ENCODE measurements around the gene PPP1R36.
A peak's percentile ranks its signal among the peaks of the same experiment; 100 is the strongest.
"Not testable (repeated sequence)": the region's sequence is repeated elsewhere in the genome, so short reads cannot be mapped to it uniquely, and the experiment has no call there.

The PPP1R36 gene

GRCh38 chr14:64612971-64613666 is 63.4 kb downstream of the PPP1R36 start:
- Histone ChIP-seq H3K4me2 (ENCODE audit: low read depth, low read length, poor library complexity, severe bottlenecking) (no peak overlapping the region), H2AFZ (ENCODE audit: low read length) (no peak overlapping the region; the same call in 1 of the 2 replicates), H3K9ac (ENCODE audit: low read depth, low read length, poor library complexity, severe bottlenecking) (no peak overlapping the region), H3K4me1 (ENCODE audit: insufficient read depth, low read length, poor library complexity, severe bottlenecking) (no peaks in the 10 kb centered on the region), H3K79me2 (ENCODE audit: insufficient read depth, low read length) (no peaks in the 10 kb centered on the region), H3K9me3 (ENCODE audit: insufficient read depth, low read depth, low read length) (no peaks in the 10 kb centered on the region), H4K20me1 (ENCODE audit: insufficient read depth, low read length, poor library complexity, severe bottlenecking) (no peaks in the 10 kb centered on the region), H3K27me3 (ENCODE audit: insufficient read depth, low read length, poor library complexity, severe bottlenecking) (no peaks in the 10 kb centered on the region), H3K36me3 (ENCODE audit: insufficient read depth, low read length) (no peaks in the 10 kb centered on the region), H3F3A (ENCODE audit: low read depth) (no peaks in the 10 kb centered on the region; the same call in 1 of the 2 replicates), H3K4me3 (ENCODE audit: low read length, poor library complexity, severe bottlenecking) (no peak overlapping the region), H3K9me2 (replicated peaks; ENCODE audit: low read depth, low read length) (no peaks in the 10 kb centered on the region)
- no peak for TF ChIP-seq CTCF (conservative IDR thresholded peaks at IDR 0.05; ENCODE audit: low read length)
- TF ChIP-seq EZH2phosphoT487 (IDR thresholded peaks at IDR 0.05; ENCODE audit: borderline replicate concordance) = no peak

DNA sequence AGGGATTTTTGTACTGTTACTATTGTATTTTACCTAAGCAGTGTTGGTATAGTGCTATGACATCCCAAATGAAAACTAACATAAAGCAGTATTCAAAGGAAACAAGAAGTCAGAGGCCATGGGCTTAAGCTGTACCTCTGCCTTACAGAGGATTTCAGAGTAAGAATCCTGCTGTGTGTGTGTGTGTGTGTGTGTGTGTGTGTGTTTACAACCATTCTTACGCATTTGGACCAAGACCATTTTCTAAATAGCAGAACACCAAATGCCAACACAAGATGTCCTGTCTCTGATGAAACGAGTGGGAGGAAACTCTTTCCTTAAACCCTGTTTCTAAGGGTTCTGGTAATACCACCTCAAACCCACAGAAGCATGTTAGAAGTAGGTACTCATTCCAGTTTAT is 64.4 kb downstream of the PPP1R36 start:
- no peaks in the 10 kb centered on the region for H3K9me3 ChIP-seq (ENCODE audit: insufficient read depth, low read depth, low read length)
- H3F3A ChIP-seq (ENCODE audit: low read depth) = no peaks in the 10 kb centered on the region; the same call in 1 of the 2 replicates
- H3K36me3 ChIP-seq (ENCODE audit: insufficient read depth, low read length) = no peaks in the 10 kb centered on the region
- H3K27me3 ChIP-seq (ENCODE audit: insufficient read depth, low read length, poor library complexity, severe bottlenecking) = no peaks in the 10 kb centered on the region
- H4K20me1 ChIP-seq (ENCODE audit: insufficient read depth, low read length, poor library complexity, severe bottlenecking) = no peaks in the 10 kb centered on the region
- H2AFZ ChIP-seq (ENCODE audit: low read length) = 0 out of 2 replicates have a peak overlapping the region, but pooled peaks have one; percentile 9
- H3K79me2 ChIP-seq (ENCODE audit: insufficient read depth, low read length) = no peaks in the 10 kb centered on the region
- H3K9me2 ChIP-seq (replicated peaks; ENCODE audit: low read depth, low read length) = no peaks in the 10 kb centered on the region
- H3K9ac ChIP-seq (ENCODE audit: low read depth, low read length, poor library complexity, severe bottlenecking) = no peak overlapping the region
- H3K4me2 ChIP-seq (ENCODE audit: low read depth, low read length, poor library complexity, severe bottlenecking) = no peak overlapping the region
- TF ChIP-seq CTCF (conservative IDR thresholded peaks at IDR 0.05; ENCODE audit: low read length) = no peak
- no peak for TF ChIP-seq EZH2phosphoT487 (IDR thresholded peaks at IDR 0.05; ENCODE audit: borderline replicate concordance)
- no peaks in the 10 kb centered on the region for H3K4me1 ChIP-seq (ENCODE audit: insufficient read depth, low read length, poor library complexity, severe bottlenecking)
- no peak overlapping the region for H3K4me3 ChIP-seq (ENCODE audit: low read length, poor library complexity, severe bottlenecking)

DNA sequence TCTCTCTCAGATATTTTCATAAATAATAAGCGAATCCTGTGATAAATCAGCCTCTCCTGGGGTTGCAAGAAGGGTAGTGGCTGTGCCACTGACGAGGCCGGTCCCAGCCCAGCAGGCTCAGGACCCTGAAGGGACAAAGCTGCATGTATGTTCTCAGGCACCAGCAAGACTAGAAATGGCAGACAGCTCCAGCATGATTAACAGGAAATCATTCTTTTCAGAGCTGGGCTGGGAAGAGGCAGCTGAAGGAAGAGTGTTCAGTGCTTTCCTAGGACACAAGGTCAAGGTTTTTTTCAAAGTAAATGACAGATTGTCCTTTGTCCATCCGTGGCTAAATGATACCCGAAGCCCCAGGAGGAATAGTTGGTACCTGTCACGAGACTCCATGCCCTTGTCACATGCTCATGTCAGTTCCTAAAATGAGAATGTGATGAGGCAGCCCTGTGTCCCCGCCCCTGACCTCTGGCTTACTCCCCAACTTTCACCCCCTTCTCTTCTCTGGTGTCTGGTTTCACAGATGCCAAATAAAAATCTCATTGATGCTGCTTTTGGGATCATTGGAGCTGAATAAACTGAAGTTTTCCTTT is 65.1 kb downstream of the PPP1R36 start:
- no peaks in the 10 kb centered on the region for H3K4me1 ChIP-seq (ENCODE audit: insufficient read depth, low read length, poor library complexity, severe bottlenecking)
- no peaks in the 10 kb centered on the region for H3K9me2 ChIP-seq (replicated peaks; ENCODE audit: low read depth, low read length)
- no peaks in the 10 kb centered on the region for H4K20me1 ChIP-seq (ENCODE audit: insufficient read depth, low read length, poor library complexity, severe bottlenecking)
- H3K9ac ChIP-seq (ENCODE audit: low read depth, low read length, poor library complexity, severe bottlenecking) = no peak overlapping the region
- TF ChIP-seq CTCF (conservative IDR thresholded peaks at IDR 0.05; ENCODE audit: low read length) (no peak), EZH2phosphoT487 (IDR thresholded peaks at IDR 0.05; ENCODE audit: borderline replicate concordance) (no peak)
- no peaks in the 10 kb centered on the region; the same call in 1 of the 2 replicates for H3F3A ChIP-seq (ENCODE audit: low read depth)
- H3K79me2 ChIP-seq (ENCODE audit: insufficient read depth, low read length) = no peaks in the 10 kb centered on the region
- H3K4me2 ChIP-seq (ENCODE audit: low read depth, low read length, poor library complexity, severe bottlenecking) = no peak overlapping the region
- H3K27me3 ChIP-seq (ENCODE audit: insufficient read depth, low read length, poor library complexity, severe bottlenecking) = no peaks in the 10 kb centered on the region
- H3K9me3 ChIP-seq (ENCODE audit: insufficient read depth, low read depth, low read length) = no peaks in the 10 kb centered on the region
- no peak overlapping the region for H2AFZ ChIP-seq (ENCODE audit: low read length)
- no peaks in the 10 kb centered on the region for H3K36me3 ChIP-seq (ENCODE audit: insufficient read depth, low read length)
- H3K4me3 ChIP-seq (ENCODE audit: low read length, poor library complexity, severe bottlenecking) = no peak overlapping the region

GRCh38 chr14:64617872-64618408 is 68.2 kb downstream of the PPP1R36 start:
- not testable (repeated sequence) for H3K79me2 ChIP-seq (ENCODE audit: insufficient read depth, low read length); H3F3A ChIP-seq (ENCODE audit: low read depth); H3K36me3 ChIP-seq (ENCODE audit: insufficient read depth, low read length); H2AFZ ChIP-seq (ENCODE audit: low read length); H3K4me3 ChIP-seq (ENCODE audit: low read length, poor library complexity, severe bottlenecking); H3K4me2 ChIP-seq (ENCODE audit: low read depth, low read length, poor library complexity, severe bottlenecking); H3K9ac ChIP-seq (ENCODE audit: low read depth, low read length, poor library complexity, severe bottlenecking); H3K4me1 ChIP-seq (ENCODE audit: insufficient read depth, low read length, poor library complexity, severe bottlenecking); H4K20me1 ChIP-seq (ENCODE audit: insufficient read depth, low read length, poor library complexity, severe bottlenecking); H3K27me3 ChIP-seq (ENCODE audit: insufficient read depth, low read length, poor library complexity, severe bottlenecking); H3K9me2 ChIP-seq (replicated peaks; ENCODE audit: low read depth, low read length); H3K9me3 ChIP-seq (ENCODE audit: insufficient read depth, low read depth, low read length)
